GM19043 (cell line): ENCODE results near the gene SPP2.

ENCODE experiments used
- ATAC-seq: cut with Tn5 transposase; IDR thresholded peaks from one replicate; pipeline ENCODE4 v1.9.1; 2021; ENCODE audit warnings: low read depth; ENCODE audit not compliant: unreplicated experiment

The SPP2 gene

DNA sequence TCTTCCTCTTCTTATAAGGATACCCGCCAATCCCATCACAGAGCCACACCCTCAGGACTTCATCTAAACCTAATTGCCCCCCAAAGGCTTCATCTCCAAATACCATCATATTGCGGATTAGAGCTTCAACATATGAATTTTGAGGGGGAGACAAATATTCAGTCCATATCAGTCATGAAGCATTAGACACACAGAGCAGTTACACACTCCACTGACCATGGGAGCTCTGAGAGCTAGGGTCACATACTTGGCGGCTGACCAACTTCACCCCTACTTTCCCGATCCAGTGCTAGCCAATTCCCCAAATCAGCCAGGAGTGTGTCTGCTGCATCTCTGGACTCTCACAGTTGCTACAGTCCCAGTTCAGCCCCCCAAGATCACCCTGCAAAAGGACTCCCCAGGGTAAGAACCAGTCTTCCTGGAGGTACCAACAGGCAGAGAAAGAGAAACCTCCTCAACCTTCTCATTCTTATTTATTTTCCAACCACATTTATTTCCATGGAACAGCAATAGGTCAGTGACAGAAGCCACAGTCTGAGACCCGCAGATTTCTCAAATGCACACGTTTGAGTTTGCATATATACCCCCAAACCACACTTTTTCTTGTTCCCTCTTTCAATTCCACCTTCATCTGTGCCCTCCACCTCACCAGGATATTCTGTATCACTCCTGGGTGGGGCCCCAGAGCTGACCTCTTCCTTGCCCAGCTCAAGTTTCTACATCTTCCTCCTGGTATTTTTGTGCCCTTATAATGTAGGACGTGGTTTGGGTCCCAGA, 33.3 kb downstream of the SPP2 start:
- ATAC-seq, result no peak

DNA sequence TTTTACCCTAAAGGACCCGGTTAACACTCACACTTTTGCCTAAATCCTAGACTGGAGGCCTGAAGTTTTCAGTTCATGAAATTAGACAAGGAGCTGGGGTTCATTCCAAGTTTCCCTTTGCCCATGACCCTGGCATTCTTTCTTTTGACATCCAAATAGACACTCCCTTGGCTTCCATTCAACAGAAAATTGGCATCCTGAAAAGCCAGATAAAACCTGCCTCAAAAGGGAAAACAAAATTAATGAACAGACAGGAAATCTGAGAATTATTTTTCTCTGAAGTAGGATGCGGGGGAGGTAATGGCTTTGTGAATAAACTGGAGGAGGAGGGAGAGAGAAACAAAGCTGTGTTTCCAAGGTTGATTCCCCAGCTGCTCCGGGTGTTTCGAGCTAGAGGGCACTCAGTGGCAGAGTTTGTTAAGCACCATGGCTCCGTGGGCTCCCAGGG, 41.0 kb downstream of the SPP2 start:
- ATAC-seq, result no peak

DNA sequence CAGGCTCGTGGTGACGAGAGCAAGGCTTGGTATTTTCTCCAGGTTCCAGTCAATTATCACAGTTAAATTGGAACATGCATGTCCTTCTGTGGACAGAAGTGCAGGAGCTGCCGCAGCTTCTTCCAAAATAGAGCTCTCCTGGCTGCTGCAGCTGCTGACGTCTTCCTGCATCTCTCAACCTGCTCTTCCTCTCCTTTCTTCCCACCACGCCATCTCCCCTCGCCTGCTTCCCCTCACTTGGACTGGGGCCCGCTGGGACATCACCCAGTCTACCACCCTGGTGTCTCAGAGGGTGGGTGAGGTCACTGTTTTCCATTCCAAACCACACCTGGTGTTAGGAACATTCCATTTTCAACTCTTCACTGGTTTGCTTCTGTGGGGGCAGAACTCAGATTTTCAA, 41.4 kb downstream of the SPP2 start:
- ATAC-seq, result no peak

DNA sequence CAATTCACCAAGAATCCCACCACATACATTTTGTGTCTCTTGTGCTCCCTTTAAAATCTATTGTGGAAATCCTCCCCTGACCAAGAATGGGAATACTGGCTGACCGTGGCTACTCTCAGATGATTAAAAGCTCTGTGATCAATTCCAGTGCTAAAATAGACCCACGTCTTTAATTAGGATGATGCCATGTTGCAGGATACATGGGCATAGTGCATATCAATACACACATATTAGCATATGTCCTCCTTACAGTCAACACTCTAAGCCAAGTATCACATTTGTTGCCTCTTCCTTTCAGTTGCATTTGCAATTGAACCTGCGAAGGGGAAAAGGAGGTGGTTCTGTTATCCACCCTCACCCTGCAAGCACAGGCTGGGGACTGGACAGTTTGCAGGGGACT, 41.8 kb downstream of the SPP2 start:
- ATAC-seq, result no peak

DNA sequence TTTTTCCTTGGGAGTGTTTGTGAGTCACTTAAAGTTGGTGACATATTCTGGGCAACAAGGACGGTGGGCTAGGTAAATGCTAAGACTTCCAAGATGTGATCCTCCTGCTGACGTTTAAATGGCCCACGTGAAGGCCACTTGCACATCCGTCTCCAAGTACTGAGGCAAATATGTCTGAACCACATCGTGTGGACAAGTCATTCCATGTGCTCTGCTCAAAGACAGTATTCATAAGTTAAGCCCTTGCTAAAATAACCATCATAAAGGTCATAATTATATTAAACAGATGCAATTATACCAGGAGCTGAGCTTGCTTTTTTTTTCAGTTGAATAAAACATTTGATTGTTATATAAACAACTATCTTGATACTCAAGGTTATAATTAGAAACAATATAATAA, 44.8 kb downstream of the SPP2 start:
- no peak for ATAC-seq

DNA sequence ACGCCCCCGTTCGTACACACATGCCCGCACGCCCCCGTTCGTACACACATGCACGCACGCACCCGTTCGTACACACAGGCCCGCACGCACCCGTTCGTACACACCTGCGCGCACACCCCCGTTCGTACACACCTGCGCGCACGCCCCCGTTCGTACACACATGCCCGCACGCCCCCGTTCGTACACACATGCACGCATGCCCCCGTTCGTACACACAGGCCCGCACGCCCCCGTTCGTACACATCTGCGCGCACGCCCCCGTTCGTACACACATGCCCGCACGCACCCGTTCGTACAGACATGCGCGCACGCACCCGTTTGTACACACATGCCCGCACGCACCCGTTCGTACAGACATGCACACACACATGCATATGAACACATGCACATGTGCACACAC, 45.7 kb downstream of the SPP2 start:
- ATAC-seq, result no peak

DNA sequence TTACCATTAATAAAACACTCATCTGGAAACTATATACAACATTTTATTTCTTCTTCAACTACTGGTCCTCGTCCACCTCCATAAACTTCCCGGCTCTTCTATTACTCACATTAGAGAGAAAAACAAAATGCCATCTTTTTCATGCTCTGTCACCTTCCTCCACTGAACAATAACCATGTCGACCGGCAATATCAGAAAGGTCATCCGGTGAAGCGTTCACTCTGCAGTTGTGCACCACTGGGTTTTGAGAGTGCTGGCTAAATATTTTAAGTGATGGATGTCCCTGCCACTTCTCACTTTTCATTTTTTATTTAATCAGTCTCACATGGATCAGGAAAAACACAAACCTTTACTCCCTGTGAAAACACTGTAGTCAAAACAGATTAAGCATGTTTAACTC, 48.2 kb downstream of the SPP2 start:
- ATAC-seq, result peak; percentile 50

DNA sequence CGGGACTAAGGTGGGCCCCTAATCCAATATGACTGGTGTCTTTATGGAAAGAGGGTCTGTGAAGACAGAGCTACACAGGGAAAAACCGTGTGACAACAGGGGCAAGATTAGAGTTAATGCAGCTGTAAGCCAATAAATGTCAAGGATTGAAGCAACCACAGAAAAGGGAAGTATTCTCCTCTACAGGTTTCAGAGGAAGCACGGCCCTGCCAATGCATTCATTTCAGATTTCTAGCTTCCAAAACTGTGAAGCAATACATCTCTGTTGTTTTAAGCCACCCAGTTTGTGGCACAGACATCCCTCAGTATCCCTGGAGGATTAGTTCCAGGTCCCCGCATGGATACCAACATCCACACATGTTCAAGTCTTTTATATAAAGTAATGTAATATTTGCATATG, 48.8 kb downstream of the SPP2 start:
- peak; percentile 65 for ATAC-seq

DNA sequence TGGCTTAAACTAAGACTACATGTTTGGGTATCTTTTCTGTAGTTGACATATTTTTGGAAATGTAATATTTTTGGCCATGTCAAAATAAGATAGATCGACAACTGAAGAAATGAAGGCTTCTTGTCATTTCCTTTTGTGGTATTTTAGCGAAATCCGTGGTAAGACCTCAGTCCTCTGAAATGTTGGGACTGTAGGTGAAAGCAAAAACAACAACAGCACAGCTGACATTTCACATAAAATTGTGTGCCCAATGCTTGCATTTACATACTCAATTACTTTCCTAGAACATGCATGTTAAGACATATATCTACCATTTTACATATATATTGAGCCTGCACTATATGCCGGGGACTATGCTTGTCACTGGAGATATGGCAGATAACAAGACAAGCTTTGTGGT, 50.2 kb downstream of the SPP2 start:
- ATAC-seq, result no peak

DNA sequence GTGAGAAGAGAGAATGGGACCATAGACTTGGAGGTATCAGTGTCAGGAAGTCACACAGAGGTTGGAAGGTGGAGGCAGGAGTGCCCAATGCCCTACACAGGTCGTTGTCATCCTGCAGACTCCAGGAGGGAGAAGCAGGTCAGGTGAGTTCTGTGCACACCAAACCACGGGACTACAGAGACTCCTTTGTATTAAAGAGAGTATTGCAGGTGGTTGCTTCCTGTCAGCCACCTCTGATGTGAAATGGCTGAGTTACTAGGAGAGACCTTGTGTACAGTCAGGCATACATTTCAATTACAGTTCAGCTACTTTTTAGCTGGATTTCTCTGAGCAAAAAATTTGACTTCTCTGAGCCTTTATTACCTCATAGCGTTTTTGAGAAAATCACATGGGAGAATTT, 51.6 kb downstream of the SPP2 start:
- no peak for ATAC-seq

DNA sequence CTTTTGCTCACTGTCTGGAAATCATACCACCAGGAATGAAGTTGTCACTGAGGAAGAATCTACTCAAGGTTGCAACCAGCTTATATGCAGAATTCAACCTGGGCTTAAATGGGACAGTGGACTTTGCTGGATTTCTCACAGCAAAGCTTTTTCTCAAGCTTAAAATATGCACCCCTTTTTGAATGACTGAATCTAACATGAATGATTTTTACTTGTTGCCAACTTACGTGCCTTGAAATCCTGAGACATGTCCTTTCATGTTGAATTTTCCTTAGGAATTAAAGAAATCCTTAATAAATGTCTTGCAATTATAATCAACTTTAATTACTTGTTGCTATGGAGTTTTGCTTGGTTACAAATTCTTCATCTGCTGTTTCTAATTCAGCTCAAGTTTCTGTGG, 57.4 kb downstream of the SPP2 start:
- no peak for ATAC-seq

DNA sequence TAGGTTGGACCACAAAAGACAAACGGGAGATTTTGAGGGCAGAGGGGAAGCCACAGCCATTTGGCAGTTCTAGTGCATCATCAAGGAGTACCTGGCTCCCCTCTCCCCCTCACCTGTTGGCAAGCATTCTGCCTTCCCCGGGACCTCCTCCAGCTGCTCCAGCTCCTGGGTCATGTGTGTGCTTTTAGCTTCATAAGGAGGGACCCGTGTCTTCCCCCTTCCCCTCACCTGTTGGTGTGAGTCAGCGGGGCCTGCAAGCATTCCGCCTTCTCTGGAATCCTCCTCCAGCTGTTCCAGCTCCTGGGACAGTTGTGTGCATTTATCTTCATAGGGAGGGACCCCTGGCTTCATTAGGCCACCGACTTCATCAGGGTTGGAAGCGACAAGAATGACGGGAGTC, 58.8 kb downstream of the SPP2 start:
- no peak for ATAC-seq

DNA sequence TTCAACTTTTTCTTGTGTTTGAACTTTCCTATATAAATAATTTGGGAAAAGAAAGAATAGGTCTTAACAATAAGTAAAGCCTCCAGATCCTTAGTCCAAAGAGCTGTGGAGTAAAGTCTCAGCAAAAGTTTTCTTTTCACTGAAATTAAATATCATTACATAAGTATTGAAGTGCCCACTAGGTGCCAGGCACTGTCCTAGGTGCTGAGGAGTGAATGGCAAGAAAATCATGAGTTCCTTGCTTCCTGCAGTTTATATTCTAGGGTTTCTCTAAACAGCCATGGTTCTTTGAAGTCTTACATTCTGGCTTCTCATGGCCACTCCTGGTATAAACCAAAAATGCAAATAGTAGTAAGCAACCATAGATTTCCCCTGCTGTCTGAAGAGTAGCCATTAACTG, 59.7 kb downstream of the SPP2 start:
- ATAC-seq, result no peak

DNA sequence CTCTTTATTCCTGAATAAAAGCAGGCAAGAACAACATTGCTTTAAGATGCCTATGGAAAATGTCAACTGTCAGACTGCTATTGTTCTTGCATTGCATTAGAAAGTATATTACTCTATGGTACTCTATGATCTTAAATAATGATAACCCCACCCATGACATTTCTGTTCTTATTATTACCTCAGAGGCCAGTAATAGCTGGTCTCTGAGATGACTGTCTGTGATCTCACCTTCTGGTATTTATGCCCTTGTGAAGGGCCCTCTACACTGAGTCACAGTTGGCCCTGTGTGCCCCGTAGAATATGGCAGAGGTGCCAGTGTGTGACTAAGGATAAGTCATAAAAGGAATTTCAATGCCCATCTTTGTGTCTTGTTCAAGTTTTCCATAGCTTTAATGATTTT, 61.0 kb downstream of the SPP2 start:
- ATAC-seq, result no peak

DNA sequence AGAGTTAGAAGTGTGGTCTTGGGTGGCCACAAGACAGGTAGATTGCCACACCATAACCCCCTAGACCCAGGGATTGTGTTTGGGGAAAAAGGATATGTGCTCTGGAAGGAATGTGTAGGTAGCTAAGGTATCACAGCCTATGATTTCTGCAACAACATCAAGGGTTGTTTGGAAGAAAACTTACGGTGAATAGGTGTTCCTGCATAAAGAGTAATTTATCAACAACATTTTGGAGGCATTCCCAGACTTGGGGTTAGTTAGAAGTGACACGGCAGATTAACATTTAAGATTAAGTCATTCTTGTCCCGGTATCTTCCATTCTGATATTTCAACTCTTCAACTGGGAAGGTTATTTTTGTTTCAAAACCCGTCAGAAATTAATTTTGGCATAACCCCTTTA, 65.5 kb downstream of the SPP2 start:
- ATAC-seq, result no peak

DNA sequence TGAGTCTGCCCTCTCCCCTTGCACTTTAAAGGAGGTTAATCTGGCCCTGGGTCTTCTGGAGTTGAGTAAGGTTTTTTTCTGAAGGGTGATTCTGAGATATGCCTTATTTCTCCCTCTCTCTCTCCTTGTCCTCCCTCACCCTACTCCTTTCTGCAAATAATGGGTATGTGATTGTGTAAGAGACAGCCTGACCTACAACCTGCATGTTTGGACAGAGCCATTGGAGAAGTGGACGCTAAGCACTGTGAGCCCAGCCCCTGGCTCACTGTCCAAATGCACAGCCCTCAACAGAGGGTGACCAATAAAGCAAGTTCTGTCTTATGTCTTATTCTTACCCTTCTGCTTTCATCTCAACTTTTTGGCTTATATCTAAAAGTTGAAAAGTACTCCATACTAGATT, 71.5 kb downstream of the SPP2 start:
- no peak for ATAC-seq

DNA sequence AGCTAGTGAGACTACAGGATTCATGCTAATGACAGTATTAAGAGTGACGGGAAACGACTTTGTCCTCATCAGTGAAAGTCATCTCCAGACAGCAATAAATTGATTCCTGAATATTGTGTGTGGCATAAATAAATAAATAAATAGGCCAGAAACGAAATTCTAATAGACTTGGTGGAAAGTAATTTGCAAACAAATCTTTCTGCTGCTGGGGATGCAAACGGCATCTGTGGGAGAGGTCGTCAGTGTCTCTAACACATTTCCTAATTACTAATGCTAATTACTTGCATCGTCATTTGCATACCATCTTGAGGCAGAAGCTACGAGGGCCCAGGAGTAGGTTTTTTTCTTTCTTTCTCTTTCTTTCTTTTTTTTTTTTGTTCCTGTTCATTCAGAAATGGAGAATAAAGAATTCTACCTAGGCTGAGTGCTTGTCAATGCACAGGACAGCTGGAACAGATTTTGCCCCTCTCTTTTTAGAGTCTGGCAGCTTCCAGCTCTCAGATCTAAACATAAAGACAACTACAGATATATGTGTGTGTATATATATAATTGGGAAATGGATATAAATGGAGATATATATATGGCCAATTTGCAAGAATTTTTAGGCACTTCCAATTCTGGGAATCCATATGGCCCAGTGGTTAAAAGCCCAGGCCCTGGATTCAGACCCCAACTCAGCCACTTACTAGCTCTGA, 75.1 kb downstream of the SPP2 start:
- ATAC-seq, result no peak

DNA sequence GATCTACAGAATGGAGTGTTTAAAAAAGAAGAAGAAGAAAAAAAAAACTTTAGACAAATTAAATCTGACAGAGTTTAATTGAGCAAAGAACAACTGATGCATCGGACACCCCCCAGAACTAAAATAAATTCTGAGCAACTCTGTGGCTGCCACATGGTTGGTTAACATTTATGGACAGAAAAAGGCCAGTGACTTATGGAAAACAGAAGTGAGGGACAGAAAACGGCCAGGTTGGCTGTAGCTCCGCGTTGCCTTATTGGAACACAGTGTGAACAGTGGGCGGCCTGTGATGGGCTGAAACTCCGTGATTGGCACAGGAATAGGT, 75.6 kb downstream of the SPP2 start:
- no peak for ATAC-seq
